OCI-LY1 (cell line): ENCODE measurements around the gene ANKRD2.

Experiments
- H2AFZ ChIP-seq: fragments of 200-600 bp; sonication (generic), shearing (Covaris generic); 2 replicates; pipeline ENCODE4 v1.6.0; 2014; ENCODE audit warnings: antibody characterized with exemption, mild to moderate bottlenecking, low read length
- H3F3A ChIP-seq: fragments of 200-600 bp; sonication (generic), shearing (Covaris generic); 2 replicates; pipeline ENCODE4 v1.6.0; 2014; ENCODE audit warnings: mild to moderate bottlenecking, antibody characterized with exemption, low read length, moderate library complexity; ENCODE audit not compliant: insufficient read depth
- H3K27ac ChIP-seq: fragments of 200-600 bp; sonication (generic); 2 replicates; pipeline ENCODE4 v1.5.1; 2014; ENCODE audit warnings: low read length, mixed run types, mild to moderate bottlenecking, low read depth; ENCODE audit not compliant: poor library complexity, severe bottlenecking
- H3K27me3 ChIP-seq: fragments of 200-600 bp; sonication (generic); 2 replicates; pipeline ENCODE4 v1.6.0; 2014; ENCODE audit warnings: antibody characterized with exemption, mild to moderate bottlenecking, low read length, moderate library complexity; ENCODE audit not compliant: insufficient read depth
- H3K36me3 ChIP-seq: fragments of 200-600 bp; sonication (generic); 2 replicates; pipeline ENCODE4 v1.6.1; 2014; ENCODE audit warnings: mild to moderate bottlenecking, antibody characterized with exemption, low read length, moderate library complexity, mixed read lengths; ENCODE audit not compliant: insufficient read depth
- H3K4me1 ChIP-seq: fragments of 200-600 bp; sonication (generic); 2 replicates; pipeline ENCODE4 v1.5.1; 2014; ENCODE audit warnings: mild to moderate bottlenecking, low read length, moderate library complexity; ENCODE audit not compliant: insufficient read depth, severe bottlenecking
- H3K4me2 ChIP-seq: fragments of 200-600 bp; sonication (generic), shearing (Covaris generic); 2 replicates; pipeline ENCODE4 v1.6.1; 2014; ENCODE audit warnings: low read length
- H3K4me3 ChIP-seq: fragments of 200-600 bp; sonication (generic); 2 replicates; pipeline ENCODE4 v1.5.1; 2014; ENCODE audit warnings: low read length, low read depth, mild to moderate bottlenecking, mixed read lengths; ENCODE audit not compliant: poor library complexity, severe bottlenecking
- H3K79me2 ChIP-seq: fragments of 200-600 bp; shearing (Covaris generic); 2 replicates; pipeline ENCODE4 v1.6.1; 2016; ENCODE audit warnings: mixed run types, low read length, mixed read lengths; ENCODE audit not compliant: insufficient read depth
- H3K9ac ChIP-seq: fragments of 200-600 bp; sonication (generic), shearing (Covaris generic); 2 replicates; pipeline ENCODE4 v1.6.1; 2014; ENCODE audit warnings: mild to moderate bottlenecking, low read length, mixed read lengths
- H3K9me2 ChIP-seq: fragments of 200-600 bp; sonication (generic), shearing (Covaris generic); 2 replicates; pipeline ENCODE4 v1.6.1; 2014; ENCODE audit warnings: low read depth, mild to moderate bottlenecking, low read length, mixed read lengths
- H3K9me3 ChIP-seq: fragments of 200-600 bp; shearing (Covaris generic); 2 replicates; pipeline ENCODE4 v1.6.1; 2014; ENCODE audit warnings: low read length, mixed read lengths
- H4K20me1 ChIP-seq: fragments of 200-600 bp; sonication (generic), shearing (Covaris generic); 2 replicates; pipeline ENCODE4 v1.6.0; 2016; ENCODE audit warnings: mild to moderate bottlenecking, low read length; ENCODE audit not compliant: insufficient read depth
- EZH2 ChIP-seq: fragments of 200-600 bp; sonication (generic), shearing (Covaris generic); IDR thresholded peaks from 2 replicates; pipeline ENCODE4 v1.8.0; 2017; ENCODE audit warnings: borderline replicate concordance, mixed run types, mild to moderate bottlenecking, antibody characterized with exemption, low read length, moderate library complexity, mixed read lengths
- TF ChIP-seq, protein P1 (sequence below): fragments of 200-600 bp; sonication (generic), shearing (Covaris generic); IDR thresholded peaks from 2 replicates; pipeline ENCODE4 v1.5.1; 2017; ENCODE audit warnings: mild to moderate bottlenecking, antibody characterized with exemption, low read length, moderate library complexity, mixed read lengths

ANKRD2 gene

DNA sequence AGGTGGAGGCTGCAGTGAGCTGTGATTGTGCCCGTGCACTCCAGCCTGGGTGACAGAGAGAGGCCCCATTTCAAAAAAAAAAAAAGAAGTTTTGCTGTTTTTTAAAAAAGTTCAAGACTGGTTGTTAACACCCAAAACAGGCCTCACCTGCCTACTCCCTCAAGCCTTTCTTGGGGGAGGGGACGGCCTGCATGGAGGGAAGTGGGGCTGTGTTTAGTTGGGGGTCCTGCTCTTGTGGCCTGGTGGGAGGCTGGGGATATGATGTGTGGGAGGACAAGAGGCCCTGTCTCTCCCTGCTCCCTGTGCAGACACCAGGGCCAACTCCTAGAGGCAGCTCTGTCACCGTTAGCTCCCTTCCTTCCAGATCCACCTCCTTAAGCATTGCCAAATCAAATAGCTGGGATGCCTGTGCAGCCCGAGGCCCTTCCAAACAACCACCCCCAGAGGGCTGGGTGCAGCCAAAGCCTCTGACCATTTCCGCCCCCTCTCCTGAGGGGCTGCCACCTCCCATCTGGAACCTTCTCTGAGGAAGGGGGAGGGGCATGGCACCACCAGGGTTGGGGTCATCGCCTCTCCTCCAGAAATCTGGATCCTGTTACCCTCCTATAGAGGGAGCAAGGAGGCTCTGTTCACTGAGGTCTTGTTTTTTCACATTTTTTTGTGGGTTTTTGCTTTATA lies 32.9 kb upstream of the ANKRD2 start:
- H3K4me1 ChIP-seq = no peaks in the 10 kb centered on the region
- no peak overlapping the region for H3K9ac ChIP-seq
- no peak for TF ChIP-seq EZH2
- TF ChIP-seq, protein P1, sequence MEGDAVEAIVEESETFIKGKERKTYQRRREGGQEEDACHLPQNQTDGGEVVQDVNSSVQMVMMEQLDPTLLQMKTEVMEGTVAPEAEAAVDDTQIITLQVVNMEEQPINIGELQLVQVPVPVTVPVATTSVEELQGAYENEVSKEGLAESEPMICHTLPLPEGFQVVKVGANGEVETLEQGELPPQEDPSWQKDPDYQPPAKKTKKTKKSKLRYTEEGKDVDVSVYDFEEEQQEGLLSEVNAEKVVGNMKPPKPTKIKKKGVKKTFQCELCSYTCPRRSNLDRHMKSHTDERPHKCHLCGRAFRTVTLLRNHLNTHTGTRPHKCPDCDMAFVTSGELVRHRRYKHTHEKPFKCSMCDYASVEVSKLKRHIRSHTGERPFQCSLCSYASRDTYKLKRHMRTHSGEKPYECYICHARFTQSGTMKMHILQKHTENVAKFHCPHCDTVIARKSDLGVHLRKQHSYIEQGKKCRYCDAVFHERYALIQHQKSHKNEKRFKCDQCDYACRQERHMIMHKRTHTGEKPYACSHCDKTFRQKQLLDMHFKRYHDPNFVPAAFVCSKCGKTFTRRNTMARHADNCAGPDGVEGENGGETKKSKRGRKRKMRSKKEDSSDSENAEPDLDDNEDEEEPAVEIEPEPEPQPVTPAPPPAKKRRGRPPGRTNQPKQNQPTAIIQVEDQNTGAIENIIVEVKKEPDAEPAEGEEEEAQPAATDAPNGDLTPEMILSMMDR = no peak

DNA sequence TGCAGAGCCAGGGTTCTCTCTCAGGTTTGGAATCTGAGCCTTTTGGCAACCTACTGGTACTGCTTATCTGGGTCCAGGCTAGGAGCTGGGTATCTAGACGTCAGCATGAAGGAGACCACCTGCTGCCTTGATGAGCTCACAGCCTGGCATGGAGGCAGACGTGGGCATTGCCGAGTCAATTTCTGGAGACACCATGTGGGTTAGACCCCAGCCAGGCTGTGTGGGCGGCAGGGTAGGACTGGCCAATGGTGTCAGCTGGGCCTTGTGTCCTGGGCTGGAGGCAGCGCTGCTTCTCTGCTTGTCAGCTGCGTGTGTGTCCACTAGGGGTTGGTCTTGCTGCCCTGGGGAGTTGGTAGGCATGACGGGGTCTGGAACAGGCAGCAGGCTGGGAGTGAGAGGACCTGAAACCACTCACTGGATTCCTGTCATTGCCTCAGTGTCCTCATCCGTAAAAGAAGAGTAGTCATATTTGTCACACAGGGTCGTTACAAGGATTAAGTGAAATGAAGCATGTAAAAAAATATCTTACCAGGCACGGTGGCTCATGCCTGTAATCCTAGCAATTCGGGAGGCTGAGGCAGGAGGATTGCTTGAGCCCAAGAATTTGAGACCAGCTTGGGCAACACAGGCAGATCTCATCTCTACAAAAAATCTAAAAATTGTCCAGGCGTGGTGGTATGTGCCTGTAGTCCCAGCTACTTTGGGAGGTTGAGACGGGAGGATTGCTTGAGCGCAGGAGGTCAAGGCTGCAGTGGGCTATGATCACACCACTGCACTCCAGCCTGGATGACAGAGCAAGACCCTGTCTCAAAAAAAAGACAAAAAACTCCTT lies 31.7 kb upstream of the ANKRD2 start:
- Histone ChIP-seq H3K36me3 (no peaks in the 10 kb centered on the region), H3K27me3 (no peaks in the 10 kb centered on the region), H3K4me2 (no peak overlapping the region), H3F3A (no peaks in the 10 kb centered on the region), H3K4me3 (no peak overlapping the region), H3K9me3 (no peaks in the 10 kb centered on the region), H3K27ac (no peak overlapping the region), H3K9ac (no peak overlapping the region), H3K79me2 (no peaks in the 10 kb centered on the region), H3K9me2 (no peaks in the 10 kb centered on the region), H2AFZ (no peak overlapping the region), H3K4me1 (no peaks in the 10 kb centered on the region), H4K20me1 (no peaks in the 10 kb centered on the region)
- TF ChIP-seq, protein P1 = no peak
- TF ChIP-seq EZH2 = no peak

More for the DNA sequence above, 32.9 kb upstream of the ANKRD2 start:
- H3K27ac ChIP-seq = no peak overlapping the region
- H3K9me3 ChIP-seq = no peaks in the 10 kb centered on the region
- H3K27me3 ChIP-seq = no peaks in the 10 kb centered on the region
- H3K9me2 ChIP-seq = no peaks in the 10 kb centered on the region
- H3F3A ChIP-seq = no peaks in the 10 kb centered on the region
- H3K4me2 ChIP-seq = no peak overlapping the region
- no peak overlapping the region for H2AFZ ChIP-seq
- no peaks in the 10 kb centered on the region for H3K79me2 ChIP-seq
- no peaks in the 10 kb centered on the region for H3K36me3 ChIP-seq
- no peak overlapping the region for H3K4me3 ChIP-seq
- no peaks in the 10 kb centered on the region for H4K20me1 ChIP-seq

DNA sequence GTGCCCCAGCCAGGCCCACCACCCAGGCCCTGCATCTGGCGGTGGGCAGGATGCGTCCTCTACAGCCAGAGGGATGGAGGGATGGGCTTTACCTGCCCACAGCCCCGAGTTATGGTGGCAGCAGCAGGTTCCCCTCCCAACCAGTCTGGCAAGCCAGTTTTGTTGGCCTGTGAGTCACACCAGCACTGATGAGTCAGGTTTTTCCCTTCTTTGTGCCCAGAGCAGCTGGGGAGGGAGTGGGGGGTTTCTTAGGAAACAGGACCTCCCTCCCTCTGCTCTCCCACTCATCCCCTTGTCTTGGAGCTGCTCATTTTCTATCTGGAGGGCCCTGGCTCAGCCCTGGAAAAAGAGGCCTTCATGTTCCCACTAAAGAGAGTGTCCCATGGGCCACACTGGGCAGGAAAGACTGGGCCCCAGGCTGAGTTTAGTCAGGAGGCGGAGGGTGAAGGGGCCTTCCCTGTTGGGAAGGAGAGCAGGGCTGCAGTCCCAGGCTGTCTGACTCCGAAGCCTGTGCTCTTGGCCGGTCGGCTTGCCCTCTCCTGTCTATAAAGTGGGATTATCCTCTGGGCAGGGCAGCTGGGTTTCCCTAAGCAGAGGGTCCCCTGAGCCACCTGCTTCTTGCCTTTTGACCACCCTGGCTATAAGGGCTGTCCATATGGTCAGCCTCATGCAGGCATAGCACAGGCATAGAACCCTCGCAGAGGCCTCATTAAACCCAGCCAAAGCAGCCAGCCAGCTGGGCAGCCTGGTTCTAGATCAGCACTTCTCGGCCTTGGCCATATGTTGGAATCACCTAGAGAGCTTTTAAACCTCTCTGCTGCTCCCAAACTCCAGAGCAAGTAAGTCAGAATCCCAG lies 30.2 kb upstream of the ANKRD2 start:
- Histone ChIP-seq H2AFZ (no peak overlapping the region), H3K4me3 (no peak overlapping the region), H3K36me3 (no peaks in the 10 kb centered on the region), H3K9ac (no peak overlapping the region), H4K20me1 (no peaks in the 10 kb centered on the region), H3F3A (no peaks in the 10 kb centered on the region), H3K9me3 (no peaks in the 10 kb centered on the region), H3K27ac (no peak overlapping the region), H3K4me2 (no peak overlapping the region), H3K4me1 (no peaks in the 10 kb centered on the region), H3K27me3 (no peaks in the 10 kb centered on the region), H3K9me2 (no peaks in the 10 kb centered on the region), H3K79me2 (no peaks in the 10 kb centered on the region)
- no peak for TF ChIP-seq EZH2
- TF ChIP-seq, protein P1 = no peak
